LHCN-M2 (cell line): ENCODE results near the gene EYA2. TPM values are rescaled to one million over a fixed set of nuclear protein-coding genes. Genes with fewer than 3 reads are reported as not detected.
"Not testable (repeated sequence)": the region's sequence is repeated elsewhere in the genome, so short reads cannot be mapped to it uniquely, and the experiment has no call there.

Source experiments
- DNase-seq: peaks from one replicate; pipeline ENCODE4 v3.0.0-alpha.2; 2012; ENCODE audit warnings: low read depth
- total RNA-seq: library from RNA; depleted of rRNA; stranded (reverse); fragments of >200 nt; gene quantifications from 2 replicates; pipeline ENCODE4 v1.2.3, GENCODE V29; 2014

EYA2 gene
- total RNA-seq, 1 experiment from 2014 or later = 0.11 TPM

DNA sequence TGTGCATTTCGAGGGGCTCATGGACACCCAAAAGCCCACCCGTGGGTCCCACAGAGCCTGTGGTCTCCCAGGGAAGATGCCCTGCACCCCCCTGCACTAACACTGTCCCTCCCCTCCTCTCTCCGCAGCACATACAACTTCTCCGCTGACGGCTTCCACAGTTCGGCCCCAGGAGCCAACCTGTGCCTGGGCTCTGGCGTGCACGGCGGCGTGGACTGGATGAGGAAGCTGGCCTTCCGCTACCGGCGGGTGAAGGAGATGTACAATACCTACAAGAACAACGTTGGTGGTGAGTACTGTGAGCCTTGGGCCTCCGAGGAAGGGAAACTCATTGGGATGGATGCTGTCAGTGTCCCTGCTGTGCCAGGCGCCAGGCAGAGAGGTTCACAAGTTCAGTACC, 277.9 kb downstream of the EYA2 start:
- no peak for DNase-seq

DNA sequence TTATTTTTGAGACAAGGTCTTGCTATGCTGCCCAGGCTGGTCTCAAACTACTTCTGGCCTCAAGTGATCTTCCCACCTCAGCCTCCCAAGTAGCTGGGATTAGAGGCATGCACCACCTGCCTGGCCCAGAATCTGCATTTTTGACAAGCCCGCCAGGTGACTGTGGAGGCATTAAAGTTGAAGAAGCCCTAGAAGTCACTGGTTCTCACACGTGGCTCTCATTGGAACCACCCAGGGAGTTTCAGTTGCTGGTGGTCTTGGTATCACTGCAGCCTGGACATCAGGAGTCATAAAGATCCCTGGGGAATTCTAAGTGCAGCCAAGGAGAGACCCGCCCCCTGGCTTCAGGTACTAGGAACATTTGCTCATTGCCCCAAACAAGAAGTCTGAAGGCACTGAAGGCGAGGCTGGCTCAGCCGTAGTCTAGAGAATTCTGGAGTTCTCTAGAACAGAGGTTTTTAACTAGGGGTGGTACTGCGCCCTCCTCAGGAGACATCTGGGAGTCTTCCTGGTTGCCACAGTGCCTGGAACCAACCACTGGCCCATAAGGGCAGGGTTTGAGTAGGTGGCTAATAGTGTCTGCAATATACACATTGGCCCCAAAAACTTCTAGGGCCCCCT, 279.1 kb downstream of the EYA2 start:
- no peak for DNase-seq

DNA sequence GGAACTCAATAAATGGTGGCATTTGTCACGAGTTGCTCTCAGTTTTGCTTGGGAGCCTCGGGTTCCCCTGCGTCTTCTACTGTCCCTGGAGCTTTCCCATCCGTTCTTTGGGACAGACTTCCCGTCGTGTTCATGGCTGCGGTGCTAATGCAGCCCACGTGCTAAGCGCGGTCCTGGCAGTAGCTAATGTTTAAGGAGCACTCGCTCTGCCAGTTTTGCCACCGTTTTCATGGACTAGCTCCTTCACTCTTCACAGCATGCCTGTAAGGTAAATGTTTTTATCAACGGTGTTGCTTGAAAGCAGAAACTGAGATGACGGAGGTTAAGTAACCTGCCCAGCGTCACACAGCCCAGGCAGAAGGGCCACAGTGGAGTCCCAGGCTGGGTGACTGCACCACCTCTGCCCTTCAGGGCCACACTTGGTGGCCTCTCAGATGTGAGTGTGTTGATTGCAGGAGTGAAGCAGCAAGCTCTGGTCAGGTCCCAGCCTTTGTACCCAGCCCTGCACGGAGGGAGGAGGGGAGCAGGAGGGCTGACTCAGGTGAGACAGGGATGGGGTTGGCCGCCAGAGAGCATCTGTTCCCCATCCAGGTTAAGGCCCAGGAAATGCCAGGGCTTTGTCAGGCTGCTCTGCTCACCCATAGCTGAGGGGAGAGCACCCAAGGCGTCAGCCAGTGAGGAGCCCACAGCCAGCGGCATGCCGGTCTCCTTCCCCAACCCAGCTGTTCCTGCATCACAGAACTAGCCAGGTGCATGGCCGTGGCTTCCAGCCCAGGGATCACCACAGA, 280.0 kb downstream of the EYA2 start:
- DNase-seq = no peak

DNA sequence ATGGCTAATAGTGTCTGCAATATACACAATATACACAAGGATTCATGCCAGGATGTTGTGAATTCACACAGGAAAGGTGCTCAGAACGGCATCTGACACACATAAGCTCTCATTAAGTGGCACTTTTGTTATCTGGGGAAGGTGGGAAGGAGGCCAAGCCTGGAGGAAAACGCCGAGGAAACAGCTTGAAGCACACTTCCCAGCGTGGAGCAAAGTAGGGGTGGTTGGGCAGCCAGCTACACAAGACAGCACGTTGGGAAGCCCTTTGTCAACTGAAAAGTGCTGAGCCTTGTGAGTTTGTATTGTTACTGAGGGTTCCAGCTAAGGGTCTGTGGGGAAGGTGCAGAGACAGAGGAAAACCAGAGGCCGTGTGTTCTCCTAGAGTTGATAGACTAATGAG, 280.9 kb downstream of the EYA2 start:
- DNase-seq = no peak

DNA sequence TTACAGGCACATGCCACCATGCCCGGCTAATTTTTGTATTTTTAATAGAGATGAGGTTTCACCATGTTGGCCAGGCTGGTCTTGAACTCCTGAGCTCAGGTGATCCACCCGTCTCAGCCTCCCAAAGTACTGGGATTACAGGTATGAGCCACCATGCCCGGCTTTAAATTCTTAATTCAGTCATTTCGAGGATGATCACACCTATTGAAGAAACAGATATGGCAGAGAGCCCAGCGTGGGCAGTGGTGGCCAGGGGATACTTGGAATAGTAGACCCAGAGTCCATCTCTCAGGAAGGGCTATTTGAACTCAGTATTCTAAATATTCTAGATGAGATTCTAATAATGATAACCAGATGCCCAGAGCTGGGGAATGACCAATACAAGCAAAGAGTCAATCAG, 281.6 kb downstream of the EYA2 start:
- not testable (repeated sequence) for DNase-seq

DNA sequence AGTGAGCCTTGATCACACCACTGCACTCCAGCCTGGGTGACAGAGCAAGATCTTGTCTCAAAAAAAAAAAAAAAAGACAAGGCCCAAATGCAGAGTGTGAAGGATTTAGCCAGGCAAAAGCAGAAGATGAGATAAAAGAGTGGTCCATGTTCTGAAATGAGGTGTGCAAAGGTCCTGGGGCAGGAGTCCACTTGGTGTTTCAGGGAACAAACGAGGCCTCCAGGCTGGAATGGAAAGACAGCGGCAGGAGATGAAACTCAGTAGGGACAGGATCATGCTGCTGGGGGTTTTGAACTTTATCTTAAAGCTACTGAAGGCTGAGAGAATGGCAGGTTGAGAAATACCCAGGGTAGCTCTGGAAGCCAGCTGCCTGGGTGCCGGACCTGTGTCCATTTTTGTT, 283.6 kb downstream of the EYA2 start:
- no peak for DNase-seq

DNA sequence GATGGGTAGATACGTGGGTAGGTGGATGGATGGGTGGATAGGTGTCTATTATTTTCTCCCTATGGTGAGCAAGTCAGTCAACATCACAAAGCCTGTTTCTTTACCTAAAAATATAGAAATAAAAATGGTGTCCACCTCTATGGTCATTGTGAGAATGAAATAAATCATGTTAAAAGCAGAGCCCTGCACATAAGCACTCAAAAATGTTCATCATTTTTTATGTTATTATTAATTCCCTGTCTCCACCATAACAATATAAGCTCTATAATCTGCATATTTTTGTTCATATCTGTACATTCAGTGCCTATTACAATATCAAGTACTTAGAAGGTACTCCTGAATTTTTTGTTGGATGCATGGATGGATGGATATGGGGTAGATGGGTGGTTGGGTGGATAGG, 284.2 kb downstream of the EYA2 start:
- DNase-seq = no peak

DNA sequence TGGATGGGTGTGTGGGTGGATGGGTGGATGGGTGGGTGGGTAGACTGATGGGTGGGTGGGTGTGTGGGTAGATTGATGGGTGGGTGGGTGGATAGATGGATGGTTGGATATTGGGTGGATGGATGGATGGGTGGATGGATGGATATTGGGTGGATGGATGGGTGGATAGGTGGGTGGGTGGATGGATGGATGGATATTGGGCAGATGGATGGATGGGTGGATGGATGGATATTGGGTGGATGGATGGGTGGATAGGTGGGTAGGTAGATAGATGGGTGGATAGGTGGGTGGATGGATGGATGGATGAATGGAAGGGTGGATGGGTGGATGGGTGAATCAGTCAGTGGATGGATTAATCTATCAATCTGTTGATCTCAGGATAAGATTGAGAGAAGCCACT, 284.6 kb downstream of the EYA2 start:
- DNase-seq = no peak

DNA sequence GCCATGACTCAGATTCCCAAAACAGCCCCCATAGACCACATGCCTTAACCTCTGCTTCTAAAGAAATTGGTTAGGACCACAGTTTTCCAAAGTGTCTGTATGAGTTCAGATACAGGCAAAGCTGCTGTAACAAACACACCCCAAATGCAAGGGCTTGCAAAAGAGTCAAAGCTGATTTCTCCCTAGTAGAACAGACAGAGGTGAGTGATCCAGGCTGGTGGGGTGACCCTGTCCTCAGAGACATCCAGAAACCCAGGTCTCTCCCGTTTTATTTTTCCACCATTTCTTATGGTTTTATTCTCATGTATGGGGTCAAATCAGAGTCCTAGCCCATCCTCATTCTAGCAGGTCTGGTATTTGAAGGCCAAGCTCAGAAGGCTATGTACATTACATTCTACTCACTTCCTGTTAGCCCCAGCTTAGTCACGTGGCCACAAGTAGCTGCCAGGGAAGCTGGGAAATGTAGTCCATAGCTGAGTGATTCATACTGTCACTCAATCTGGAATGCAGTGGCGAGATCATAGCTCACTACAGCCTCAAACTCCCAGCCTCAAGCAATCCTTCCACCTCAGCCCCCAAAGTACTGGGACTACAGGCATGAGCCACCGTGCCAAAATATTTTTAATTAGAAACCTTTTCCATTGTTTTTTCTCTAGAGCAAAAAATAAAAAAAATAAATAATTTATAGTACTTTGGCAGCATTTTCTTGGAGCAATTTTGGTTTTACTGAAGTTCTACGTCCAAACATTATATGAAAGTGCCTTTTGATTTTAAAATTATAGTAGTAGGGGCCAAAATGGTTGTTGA, 286.6 kb downstream of the EYA2 start:
- DNase-seq = peak; percentile 71

DNA sequence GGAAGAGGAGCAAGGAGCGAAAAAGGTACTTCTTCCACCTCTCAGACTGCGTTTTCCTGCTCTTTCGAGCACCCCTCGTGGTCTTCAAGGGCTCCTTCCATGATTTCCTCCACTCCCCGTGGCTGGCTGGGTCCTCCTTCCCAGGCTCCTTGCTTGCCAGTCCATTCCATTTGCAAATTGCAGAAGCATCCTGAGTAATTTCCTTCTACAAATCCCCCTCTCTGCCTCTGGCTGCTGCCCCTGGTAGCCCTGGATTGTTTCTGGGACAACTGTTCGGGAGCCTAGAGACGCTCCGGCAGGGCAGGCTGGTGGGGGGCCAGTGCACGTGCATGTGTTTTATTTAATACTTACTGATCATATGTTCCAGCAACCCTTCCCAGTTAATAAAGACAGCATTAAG, 288.7 kb downstream of the EYA2 start:
- DNase-seq = no peak

DNA sequence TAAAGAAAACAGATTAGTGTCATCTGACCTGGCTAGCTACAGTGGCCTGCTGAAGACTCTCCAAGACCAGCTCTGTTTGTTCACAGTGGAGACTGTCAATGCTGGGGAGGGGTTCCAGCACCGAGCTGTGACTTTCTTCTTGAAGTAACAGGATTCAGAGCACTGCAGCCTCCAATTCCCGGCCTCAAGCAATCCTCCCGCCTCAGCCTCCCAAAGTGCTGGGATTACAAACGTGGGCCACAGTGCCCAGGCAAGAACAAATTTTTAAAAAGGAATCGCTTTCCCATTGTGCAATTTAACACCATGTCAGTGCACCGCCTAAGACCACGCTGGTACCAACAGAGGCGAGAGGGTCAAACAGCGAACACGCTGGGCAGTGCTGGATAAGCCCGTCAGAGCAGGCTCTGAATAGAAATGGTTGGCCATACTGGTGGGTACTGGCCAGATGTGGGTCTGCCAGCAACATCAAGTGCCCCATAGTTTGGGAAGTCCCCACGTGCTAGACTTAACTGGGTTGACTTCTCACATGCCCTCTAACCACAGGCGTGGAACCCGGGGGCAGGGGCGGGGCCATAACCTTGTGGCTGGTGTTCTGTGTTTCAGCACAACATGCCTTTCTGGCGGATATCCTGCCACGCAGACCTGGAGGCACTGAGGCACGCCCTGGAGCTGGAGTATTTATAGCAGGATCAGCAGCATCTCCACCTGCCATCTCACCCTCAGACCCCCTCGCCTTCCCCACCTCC, 293.0 kb downstream of the EYA2 start:
- no peak for DNase-seq

DNA sequence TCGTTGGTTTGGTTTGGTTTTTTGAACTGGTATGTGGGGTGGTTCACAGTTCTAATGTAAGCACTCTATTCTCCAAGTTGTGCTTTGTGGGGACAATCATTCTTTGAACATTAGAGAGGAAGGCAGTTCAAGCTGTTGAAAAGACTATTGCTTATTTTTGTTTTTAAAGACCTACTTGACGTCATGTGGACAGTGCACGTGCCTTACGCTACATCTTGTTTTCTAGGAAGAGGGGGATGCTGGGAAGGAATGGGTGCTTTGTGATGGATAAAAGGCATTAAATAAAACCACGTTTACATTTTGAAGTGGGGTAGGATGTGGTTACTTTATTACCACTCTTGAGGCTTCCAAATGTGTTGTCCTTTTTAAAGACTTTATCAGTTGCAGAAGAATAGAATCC, 293.9 kb downstream of the EYA2 start:
- DNase-seq = no peak

DNA sequence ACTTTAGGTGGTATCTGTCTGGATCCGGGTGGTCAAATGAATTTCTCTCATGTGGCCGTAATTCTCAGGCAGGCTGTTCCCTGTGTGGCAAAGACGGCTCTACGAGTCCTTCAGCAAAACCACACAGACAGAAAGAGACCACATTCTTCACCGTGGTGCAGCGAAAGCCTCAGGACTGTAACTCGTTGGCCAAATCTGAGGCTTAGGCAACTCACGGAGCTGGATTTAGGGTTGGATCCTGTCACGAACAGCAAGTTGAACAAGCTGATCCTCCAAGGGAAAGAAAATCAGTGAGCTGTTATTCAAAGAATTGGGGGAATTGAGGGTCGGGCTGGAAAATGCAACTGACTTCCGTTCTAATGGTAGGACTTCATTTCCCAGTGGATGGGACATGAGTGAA, 294.4 kb downstream of the EYA2 start:
- DNase-seq = no peak

DNA sequence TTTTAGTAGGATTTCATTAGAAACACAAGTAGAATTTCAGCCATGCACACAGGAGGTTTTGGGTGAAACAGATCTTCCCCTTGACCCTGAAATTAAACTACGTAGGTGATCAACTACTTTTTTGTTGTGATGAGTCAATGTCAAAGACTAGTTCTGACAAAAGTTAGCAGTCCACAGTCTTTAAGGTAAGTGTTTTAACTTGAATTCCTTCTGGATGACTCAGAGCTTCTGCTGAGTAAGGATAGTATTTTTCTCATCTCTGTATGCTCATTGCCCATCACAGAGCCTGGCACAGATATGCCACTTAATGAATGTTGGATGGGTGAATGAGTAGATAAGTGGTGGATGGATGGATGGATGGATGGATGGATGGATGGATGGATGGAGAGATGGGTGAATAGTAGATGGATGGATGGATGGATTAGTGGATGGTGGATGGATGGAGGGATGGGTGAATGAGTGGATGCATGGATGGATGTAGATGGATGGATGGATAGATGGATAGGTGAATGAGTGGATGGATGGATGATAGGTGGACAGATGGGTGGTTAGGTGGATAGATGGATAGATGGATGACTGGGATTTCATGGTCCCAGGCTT, 296.5 kb downstream of the EYA2 start:
- DNase-seq = no peak

DNA sequence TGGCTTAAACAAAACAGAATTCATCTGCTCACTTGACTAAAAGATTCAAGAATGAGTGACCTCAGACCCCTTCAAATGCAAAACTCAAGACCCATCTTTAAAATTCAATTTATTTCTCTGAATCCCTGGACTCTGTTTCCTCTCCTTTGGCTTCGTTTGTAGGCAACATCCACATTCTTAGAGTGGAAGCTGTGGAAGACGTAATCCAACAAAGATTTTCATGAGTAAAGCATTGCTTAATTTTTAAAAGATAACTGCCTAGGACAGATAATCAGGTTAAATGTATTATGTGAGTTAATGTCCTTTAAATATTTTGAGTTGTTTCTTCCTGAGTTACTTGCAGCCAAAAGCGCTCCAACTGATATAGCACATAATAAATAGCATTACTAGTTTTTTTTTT, 297.3 kb downstream of the EYA2 start:
- DNase-seq = no peak

DNA sequence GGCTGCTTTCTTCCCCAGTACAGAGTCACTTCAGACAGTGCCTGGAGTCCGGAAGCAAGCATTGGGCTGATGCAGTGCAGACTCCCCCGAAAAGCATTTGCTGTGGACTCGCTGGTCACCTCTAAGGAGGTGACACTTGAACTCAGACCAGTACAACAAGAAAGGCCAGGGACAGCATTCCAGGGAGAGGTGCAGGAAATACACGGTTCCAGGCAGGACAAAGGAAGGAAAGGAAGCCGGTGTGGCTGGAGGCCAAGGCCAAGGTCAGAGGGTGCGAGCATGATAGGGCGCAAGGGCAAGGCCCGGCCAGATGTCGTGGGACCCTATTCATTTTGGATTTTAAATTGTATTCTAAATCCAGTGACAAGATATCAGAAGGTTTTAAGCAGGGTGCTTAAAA, 300.9 kb downstream of the EYA2 start:
- DNase-seq = no peak

DNA sequence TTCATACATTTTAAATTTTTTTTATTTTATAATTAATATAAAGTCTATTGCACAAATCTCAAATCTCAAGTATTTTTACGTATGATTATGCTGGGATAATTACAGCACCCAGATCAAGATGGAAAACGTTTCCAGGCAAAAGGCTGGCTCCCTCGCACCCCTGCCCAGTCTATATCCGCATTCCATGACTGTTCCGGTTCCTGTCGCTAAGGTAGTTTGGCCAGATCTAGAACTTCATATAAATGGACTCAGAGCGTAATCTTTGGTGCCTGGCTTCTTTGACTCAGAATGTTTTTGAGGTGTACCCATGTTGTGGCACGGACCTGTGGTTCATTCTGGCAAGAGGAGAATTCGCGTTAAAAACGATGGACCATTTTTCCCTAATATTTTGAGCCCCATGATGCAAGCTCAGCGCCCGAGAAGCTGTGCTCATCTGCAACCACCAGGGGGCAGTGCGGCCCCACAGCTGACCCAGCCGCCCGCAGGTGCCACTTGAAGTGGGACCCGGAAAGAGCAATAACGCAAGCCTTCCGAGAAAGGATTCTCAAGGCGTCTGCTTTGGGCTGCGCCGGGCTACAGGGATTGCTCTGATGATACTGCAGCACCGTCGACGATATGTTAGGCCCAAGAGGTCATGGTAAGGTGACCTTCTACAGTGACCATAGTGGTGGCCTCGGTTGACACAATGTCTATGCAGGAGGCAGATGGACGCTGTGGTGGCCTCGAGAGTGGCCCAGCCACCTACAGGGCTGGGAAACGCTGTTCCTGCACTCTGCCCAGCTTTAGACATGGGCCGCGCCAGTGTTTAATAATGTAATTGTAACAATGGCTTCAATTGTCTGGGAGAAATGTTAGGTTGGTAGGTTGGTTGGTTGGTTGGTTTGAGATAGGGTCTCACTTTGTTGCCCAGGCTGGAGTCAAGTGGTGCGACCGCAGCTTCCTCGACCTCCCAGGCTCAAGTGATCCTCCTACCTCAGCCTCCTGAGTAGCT, 301.7 kb downstream of the EYA2 start:
- DNase-seq = peak; percentile 41

DNA sequence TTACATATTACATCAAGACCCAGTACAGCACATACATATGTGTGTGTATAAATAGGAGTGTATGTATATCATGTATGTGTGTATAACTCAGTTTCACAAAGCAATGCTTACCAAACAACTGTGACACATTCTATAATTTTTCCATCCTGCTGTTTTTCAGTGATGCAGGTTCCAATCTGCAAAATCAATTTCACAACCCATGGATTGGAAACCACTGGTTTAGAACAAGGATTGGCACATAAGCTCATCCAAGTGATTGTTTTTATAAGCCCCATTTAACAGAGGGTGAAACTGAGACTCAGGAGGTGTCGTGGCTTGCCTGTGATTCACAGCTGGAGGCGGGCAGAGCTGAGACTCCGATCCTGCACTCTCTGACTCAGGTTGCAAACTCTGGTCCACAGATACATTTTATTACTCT, 303.6 kb downstream of the EYA2 start:
- no peak for DNase-seq

DNA sequence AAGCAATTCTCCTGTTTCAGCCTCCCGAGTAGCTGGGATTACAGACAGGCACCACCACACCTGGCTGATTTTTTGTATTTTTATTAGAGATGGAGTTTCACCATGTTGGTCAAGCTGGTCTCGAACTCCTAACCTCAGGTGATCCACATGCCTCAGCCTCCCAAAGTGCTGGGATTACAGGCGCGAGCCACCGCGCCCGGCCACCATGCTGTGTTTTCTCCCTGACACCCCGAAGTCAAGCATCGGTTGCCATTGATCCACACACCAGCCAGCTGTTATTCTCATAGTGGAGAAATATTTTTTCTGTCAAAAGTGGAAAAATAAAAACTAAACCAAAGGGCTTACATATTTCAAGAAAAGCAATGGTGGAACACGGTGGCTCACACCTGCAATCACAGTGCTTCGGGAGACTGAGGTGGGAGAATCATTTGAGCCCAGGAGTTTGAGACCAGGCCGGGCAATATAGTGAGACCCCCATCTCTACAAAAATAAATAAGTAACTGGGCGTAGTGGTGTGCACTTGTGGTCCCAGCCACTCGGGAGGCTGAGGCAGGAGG, 304.4 kb downstream of the EYA2 start:
- no peak for DNase-seq
